GM18519 (cell line): ENCODE data around the gene CXCR2.
"Not testable (repeated sequence)": the region's sequence is repeated elsewhere in the genome, so short reads cannot be mapped to it uniquely, and the experiment has no call there.

Source experiments
- ATAC-seq: cut with Tn5 transposase; IDR thresholded peaks from one replicate; pipeline ENCODE4 v1.9.1; 2021; ENCODE audit warnings: mild to moderate bottlenecking, moderate library complexity; ENCODE audit not compliant: unreplicated experiment, low FRiP score

Gene CXCR2

DNA sequence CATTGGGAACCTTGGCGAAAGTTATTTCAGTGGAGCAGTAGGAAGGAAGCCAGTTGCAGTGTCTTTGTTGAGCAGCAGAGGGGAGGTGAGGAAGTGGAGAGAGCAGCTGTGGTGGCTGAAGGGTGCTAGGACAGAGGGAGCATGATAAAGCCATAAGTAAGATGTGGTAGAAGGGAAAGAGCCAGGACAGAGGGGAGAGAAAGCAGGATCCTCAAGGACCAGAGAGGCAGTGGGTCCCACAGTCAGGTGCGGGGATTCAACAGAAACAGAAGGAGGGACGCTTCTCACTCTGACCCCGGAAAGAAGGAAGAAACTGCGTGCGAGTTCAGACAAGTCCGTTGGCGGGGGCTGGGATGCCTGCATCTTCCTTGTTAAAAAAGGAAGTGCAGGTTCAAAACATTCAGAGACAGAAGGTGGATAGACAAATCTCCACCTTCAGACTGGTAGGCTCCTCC, at the start of gene CXCR2:
Gene CXCR2, plus strand, starts transcription at position 403 of the 455 bp plus-strand sequence. CDS start 8,774 bp downstream, outside the sequence.
- ATAC-seq, result no peak

DNA sequence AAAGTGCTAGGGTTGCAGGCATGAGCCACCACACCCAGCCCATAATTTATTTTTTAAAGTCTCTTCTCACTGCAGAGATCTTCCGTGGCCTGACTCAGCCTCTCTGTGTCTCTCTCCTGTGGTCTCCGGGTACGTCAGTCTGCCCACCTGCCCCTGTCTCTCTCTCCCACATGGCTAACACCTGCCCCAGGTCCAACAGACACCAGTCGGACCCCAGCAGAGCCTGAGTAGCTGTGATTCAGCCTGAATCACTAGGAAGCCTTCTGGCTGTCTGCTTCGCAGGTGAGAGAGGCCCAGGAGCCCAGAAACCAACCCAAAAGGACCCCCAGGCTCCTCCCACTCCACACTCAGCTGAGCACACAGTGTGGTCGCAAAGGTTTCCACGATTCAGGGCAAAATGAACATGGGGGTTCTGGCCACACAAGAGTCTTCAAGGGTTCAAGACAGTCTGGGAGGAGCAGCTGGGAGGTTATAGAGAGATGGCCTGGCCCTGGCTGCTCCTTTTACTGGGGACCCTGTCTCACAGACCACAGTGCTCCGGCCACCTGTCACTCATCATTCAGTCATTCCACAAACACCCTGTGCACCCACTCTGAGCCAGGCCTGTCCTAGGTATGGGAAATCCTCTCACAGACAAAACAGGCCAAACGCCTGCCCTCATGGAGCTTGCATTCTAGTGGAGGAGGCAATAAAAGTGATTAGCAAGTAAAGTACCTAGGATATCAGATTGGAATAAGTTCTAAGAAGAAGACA, 48.2 kb upstream of the CXCR2 start:
- ATAC-seq, result no peak

DNA sequence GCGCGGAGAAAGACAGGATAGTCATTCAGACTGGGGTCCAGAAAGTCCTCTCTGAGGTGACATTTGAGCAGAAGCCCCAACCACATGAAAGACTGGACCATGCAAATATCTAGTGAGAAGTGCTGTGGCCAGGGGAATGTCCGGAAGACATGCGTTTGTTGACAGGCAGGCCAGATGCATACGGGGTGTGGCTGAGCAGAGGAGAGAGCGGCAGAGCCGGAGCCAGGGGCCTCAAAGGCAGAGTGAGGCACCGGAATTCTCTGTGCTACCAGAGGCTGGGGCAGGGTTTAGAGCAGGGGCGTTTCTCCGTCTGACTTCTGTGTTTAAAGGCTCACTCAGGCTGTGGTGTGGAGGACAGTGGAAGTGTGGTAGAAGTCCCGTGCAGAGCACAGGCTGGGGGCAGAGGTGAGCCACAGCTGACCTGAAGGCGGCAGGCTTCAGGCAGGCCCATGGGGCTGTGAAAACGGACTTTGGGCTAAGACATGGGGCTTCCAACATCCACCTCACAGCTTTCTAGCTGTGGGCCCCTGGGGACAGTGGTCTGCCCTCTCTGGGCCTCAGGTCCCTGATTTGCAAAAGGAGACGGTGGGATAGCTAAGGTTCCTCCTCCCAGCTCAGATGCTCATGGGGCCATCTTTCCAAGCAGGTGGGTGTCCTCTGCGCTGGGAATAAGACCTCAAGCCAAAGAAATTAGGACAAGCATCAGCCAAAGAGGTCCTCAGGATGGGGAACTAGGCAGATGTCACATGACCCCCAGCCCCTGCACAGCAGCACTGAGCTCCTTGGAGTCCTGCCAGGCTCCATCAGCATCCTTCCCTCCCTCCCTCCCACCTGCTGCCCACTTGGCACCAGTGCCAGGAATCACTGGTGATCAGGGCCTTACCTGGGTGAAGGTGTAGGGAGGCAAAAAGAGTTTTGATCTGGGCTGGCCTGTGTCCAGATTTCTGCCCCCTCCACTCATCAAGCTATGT, 45.6 kb upstream of the CXCR2 start:
- no peak for ATAC-seq

DNA sequence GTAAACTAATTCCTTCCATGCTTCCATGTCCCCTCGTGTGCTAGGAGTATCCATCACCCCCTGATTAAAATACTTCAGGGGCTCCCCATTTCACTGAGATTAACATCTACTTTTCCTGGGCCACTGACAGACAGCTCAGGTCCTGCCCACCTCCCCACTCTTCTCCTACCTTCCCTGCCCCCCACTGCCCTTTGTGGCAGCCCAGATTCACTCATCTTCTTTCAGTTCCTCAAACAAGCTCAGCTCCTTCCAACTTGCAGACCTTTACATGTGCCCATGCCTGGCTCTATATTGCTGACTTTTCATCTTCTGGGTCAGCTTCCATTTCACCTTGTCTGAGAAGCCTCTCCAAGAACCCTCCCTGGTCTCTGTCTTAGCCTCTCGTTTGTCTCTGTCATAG, 44.8 kb upstream of the CXCR2 start:
- peak; percentile 82 for ATAC-seq

DNA sequence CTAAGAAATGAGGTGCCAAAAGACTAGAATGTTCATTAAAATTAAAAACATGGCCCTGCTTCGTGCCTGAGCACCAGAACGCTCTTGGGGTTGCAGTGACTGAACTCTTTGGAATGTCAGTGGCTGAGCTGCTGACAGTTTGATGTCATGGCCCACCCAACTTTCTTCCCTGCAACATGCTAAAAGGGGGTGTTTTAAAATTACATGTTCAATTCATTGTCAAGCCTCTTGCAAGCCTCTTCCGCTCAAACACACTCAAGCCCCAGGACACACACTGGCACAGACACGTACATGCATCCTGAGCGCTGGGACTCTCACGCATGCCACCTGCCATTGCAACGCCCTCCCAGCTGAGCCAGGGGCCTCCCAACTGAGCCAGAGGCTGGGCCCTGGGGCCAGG, 44.1 kb upstream of the CXCR2 start:
- ATAC-seq, result no peak

DNA sequence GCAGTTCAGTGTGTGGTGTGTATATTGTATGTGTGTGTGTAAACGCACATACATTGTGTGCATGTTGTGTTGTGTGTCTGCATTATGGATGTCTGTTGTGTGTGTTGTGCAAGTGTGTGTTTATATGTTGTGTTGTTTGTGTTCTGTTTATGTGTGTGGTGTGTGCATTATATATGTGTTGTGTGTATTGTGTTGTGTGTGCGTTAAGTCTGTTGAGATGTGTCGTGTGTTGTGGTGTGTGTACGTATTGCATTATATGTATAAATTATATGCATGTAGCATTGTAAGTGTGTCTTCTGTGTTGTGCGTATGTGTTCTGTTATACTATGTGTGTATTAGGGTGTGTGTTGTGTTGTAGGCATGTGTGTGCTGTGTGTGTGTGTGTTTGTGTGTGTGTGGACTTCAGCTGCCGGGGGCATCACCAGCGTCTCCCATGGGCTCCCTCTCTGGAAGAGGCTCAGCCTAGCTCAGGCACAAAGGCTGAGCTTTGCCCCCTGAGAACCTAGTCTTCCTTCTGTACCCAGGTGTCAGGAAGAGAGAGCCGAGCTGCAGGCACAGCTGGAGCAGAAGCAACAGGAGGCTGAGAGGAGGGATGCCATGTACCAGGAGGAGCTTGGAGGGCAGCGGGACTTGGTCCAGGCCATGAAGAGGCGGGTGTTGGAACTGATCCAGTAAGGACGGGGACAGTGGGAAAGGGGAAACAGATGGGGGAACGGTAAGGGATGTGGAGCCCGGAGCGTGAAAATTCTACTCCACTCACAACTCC, 43.1 kb upstream of the CXCR2 start:
- ATAC-seq, result no peak

DNA sequence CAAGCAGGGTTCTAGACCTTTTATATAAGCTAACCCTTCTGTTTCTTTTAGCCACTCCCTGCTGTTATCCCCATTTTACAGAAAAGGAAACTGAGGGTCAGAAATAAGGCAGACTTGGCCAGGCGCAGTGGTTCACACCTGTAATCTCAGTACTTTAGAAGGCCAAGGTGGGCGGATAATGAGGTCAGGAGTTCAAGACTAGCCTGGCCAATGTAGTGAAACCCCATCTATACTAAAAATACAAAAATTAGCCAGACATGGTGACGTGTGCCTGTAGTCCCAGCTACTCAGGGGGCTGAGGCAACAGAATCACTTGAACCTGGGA, 42.5 kb upstream of the CXCR2 start:
- ATAC-seq, result no peak

DNA sequence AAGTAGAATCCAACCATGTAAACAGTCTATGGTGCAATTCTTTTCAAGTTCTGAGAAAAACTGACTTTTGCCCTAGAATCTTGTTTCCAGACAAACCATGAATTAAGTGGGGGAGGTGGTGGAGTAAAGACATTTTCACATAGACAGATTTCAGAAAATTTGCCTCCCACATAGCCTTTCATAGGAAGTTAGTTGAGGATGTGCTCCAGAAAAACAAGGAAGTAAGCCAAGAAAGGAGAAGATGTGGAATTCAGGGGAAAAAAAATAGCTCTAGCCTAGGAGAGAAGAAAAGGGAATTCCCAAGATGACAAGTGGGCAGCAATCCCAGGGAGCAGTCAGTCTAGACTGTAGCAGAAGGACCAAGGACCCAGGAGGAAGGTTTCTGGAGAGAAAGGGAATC, 39.4 kb upstream of the CXCR2 start:
- no peak for ATAC-seq

DNA sequence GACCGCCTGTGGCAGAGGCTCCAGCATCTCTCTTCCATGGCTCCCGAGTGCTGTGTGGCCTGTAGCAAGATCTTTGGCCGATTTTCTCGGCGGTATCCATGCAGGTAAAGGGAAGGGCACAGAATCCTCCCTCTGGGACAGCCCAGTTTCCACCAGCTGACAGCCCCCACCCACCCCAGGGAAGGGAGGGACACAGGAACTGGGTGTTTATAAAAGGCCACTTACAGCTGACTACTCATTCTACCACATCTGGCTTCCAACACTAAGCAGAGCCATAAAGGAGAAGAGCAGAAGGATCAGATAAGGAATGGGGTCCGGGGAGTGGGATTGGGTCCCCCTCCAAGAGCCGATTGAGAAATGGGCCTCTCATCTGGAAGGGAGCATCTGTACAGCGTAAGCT, 36.6 kb upstream of the CXCR2 start:
- ATAC-seq, result no peak

DNA sequence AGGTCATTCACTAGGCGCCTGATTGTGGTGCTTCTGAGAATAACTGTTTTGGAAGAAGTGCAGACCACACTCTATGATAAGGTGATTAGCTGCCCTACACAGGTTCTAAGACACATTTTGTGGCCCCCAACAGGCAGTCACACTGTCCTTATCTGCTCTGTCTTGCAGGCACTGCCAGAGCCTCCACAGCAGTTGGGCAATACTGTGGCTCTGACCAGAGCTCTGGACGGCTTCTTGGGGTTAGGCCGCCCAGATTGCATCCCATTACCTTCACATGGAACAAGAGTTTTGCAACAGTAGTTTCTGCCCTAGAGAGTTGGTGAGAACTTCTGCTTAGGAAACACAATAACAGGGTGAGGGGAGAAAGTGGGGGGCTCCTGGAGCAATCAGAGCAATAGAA, 34.1 kb upstream of the CXCR2 start:
- ATAC-seq, result no peak

DNA sequence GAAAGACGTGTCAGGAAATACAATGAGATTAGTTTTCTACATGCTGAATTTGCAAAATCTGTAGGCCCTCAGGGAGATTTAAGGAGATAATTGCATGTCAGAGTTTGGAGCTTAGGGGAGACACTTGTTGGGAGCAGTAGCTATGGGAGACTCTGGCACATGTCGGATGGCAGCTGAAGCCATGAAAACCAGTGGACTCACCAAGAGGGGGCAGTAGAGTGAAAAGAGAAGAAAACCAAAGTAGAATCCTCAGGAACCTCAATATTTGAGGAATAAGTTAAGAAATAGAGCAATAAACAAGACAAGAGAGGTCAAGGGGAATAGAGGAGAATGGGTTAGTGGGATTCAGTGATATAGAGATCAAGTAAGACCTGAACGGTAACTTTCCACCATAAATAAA, 31.9 kb upstream of the CXCR2 start:
- ATAC-seq, result no peak

DNA sequence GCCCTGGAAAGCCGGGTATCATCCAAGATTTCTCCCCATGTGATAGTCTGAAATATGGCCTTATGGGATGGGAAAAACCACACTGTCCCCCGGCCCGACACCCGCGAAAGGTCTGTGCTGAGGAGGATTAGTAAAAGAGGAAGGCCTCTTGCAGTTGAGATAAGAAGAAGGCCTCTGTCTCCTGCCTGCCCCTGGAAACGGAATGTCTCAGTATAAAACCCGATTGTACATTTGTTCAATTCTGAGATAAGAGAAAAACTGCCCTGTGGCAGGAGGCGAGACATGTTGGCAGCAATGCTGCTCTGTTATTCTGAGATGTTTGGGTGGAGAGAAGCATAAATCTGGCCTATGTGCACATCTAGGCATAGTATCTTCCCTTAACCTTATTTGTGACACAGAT, 30.0 kb upstream of the CXCR2 start:
- ATAC-seq, result no peak

DNA sequence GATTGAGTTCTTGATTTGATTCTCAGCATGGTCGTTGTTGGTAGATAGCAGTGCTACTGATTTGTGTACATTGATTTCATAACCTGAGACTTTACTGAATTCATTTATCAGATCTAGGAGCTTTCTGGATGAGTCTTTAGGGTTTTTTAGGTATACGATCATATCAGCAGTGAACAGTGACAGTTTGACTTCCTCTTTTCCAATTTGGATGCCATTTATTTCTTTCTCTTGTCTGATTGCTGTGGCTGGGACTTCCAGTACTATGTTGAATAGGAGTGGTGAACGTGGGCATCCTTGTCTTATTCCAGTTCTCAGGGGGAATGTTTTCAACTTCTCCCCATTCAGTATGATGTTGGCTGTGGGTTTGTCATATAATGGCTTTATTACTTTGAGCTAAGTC, 27.9 kb upstream of the CXCR2 start:
- ATAC-seq, result no peak

DNA sequence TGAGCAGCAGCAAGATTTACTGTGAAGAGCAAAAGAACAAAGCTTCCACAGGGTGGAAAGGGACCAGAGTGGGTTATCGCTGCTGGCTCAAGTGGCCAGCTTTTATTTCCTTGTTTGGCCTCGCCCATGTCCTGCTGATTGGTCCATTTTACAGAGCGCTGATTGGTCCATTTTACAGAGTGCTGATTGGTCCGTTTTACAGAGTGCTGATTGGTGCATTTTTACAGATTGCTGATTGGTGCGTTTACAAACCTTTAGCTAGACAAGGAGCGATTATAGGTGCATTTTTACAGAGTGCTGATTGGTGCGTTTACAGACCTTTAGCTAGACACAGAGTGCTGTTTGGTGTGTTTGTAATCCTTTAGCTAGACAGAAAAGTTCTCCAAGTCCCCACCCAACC, 17.0 kb upstream of the CXCR2 start:
- not testable (repeated sequence) for ATAC-seq

DNA sequence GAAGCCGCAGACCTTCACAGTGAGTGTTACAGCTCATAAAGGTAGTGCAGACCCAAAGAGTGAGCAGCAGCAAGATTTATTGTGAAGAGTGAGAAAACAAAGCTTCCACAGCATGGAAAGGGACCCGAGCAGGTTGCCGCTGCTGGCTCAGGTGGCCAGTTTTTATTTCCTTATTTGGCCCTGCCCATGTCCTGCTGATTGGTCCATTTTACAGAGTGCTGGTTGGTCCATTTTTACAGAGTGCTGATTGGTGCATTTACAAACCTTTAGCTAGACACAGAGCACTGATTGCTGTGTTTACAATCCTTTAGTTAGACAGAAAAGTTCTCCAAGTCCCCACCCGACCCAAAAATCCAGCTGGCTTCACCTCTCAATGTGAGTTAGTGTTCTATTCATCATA, 4.0 kb upstream of the CXCR2 start:
- not testable (repeated sequence) for ATAC-seq

DNA sequence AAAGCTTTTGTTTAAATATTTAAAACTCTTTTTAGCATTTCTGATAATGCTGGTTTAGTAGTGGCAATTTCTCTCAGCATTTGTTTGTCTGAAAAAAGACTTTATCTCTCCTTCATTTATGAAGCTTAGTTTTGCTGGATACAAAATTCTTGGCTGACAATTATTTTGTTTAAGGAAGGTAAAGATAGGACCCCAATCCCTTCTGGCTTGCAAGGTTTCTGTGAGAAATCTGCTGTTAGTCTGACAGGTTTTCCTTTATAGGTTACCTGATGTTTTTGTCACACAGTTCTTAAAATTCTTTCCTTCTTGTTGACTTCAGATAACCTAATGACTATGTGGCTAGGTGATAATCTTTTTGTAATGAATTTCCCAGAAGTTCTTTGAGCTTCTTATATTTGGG, 3.5 kb upstream of the CXCR2 start:
- not testable (repeated sequence) for ATAC-seq

DNA sequence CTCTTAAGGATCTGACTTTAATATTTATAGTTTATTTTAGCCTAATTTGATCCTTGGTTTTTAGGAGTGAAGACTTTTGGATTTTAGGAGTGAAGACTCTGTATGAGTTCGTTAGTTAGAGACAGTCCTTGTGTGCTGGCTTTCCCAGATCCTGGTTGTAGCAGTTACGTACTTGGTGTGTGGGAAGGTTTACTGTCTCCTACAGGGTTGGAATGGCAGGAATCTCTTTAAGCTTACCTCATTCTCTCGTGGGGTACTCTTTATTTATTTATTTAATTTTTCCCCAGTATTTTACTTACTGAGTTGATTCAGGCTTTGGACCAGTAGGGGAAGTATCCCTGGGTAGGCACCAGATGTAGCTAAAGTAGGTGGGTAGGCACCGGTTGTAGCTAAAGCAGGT, 1.8 kb upstream of the CXCR2 start:
- ATAC-seq, result no peak

DNA sequence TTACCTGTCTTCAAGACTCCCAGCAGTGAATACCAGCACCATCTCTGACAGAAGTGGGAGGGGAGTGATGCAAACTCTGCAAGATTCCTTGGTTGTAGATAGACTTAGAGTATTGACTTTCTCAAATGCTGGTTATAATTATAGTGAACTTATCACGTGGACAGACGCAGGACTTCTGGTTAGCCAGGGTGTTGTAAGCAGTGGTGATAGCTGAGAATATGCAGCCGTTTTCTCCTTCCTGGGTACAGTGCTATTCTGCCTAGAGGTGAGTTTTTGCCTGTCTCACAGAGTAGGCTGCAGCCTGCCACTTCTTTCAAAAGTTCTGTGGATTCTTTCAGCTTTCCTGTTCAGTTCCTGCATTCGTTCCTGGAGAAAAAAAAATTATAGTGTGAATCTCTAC, 733 bp upstream of the CXCR2 start:
- ATAC-seq, result no peak

DNA sequence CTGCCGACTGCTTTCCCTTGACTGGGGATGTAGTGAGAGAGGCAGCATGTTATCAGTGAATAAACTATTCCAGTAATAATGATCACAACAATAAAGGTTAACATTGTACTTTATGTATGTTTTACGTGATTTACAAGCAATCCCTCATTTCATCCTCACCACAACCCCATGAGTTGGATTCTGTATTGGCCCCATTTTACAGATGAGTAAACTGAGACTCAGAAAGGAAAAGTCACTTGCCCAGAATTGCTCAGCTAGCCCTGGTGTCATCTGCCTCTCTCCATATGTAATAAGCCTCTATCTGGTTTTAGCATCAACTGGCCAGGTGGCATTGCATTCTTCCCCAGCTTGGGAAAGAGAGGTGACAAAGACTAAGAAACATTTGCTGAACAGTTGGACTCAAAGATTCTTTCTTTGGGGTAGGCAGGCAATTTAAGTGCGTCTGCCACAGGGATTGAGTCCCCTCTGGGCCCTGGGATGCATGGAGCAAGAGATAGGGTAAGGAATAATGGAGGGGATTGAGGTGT, 2.2 kb downstream of the CXCR2 start:
- no peak for ATAC-seq

DNA sequence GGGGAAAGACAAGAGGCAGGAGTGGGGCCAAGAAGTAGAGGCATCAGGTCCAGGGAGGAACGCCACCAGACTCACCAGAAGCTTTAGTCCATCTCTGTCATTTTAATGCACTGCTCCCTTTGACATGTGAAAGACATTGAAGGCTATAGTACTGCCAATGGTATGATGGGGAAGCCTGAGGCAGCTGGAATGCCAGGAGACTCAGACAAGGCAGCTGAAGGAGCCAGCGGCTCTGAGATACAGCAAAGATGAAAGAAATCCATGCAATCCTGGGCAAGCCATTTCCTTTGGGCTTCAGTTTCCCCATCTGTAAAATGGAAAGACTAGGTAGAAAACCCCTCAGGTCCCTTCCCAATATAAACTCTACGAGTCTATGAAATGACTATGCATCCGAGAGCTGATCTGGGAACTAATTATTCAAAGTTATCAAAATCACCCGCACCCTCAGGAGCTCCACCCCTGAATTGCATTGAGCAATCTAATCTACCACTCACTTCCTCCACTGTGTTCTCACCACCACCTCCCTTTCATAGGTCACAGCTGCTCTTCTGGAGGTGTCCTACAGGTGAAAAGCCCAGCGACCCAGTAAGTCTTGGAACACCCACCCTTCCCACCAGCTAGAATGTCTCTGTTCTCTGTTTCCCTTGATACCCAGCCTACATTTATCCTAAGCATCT, 3.1 kb downstream of the CXCR2 start:
- no peak for ATAC-seq
